OCI-LY3 (cell line): Measurements from ENCODE around the gene METTL8.

Experiments used
- EZH2phosphoT487 ChIP-seq: fragments of 200-600 bp; shearing (Covaris generic); IDR thresholded peaks from 2 replicates; pipeline ENCODE4 v1.6.1; 2018; ENCODE audit warnings: antibody characterized with exemption, mixed run types, low read depth
- TF ChIP-seq, protein P1 (sequence below): fragments of 200-600, 300-600 bp; sonication (generic); IDR thresholded peaks from 2 replicates; pipeline ENCODE4 v1.5.1; 2014; ENCODE audit warnings: antibody characterized with exemption, low read length, low read depth

DNA sequence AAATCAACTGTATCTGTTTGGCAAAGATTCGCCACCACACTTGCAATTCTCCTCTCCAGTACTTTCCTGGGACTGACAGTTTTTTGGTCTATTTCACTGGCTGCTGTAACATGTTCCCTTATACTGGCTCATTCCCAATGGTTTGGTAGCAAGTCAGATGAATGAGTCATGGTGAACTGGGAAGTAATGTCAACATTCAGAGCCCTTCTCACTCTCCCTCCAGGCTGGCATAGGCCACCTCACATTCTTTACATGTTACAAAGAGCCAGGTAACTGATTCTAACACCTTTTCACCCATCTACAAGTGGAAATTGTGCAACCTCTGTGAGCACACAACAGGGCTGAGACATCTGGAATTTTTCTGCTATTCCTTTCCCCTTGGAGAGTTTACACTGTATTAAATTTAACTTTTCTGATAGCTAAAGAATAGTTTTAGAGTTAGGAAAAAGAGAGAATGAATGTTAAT is 161.8 kb downstream of the METTL8 start:
- TF ChIP-seq, protein P1, sequence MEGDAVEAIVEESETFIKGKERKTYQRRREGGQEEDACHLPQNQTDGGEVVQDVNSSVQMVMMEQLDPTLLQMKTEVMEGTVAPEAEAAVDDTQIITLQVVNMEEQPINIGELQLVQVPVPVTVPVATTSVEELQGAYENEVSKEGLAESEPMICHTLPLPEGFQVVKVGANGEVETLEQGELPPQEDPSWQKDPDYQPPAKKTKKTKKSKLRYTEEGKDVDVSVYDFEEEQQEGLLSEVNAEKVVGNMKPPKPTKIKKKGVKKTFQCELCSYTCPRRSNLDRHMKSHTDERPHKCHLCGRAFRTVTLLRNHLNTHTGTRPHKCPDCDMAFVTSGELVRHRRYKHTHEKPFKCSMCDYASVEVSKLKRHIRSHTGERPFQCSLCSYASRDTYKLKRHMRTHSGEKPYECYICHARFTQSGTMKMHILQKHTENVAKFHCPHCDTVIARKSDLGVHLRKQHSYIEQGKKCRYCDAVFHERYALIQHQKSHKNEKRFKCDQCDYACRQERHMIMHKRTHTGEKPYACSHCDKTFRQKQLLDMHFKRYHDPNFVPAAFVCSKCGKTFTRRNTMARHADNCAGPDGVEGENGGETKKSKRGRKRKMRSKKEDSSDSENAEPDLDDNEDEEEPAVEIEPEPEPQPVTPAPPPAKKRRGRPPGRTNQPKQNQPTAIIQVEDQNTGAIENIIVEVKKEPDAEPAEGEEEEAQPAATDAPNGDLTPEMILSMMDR, result no peak
- TF ChIP-seq EZH2phosphoT487, result no peak
